ENCODE data around the gene SERGEF. TPM values are rescaled to one million over a fixed set of nuclear protein-coding genes. Genes with fewer than 3 reads are reported as not detected.

The SERGEF gene
- total RNA-seq, 1 donor from 2014 or later, result 24.0 TPM

DNA sequence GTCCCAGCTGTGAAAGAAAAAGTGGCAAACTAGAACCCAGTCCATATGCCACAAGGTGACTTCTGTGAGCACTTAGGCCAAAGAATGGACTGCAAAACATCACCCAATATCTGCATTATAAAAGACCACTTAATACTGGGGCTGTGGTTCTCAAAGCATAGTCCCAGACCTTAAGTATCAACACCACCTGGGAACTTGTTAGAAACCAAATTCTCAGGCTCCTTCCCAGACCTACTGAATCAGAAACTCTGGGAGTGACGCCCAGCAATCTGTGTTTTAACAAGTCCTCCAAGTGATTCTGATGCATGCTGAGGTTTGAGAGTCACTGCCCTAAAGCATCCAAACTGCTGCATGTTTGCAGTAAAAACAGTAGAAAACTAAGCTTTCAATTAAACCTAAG lies 81.3 kb downstream of the SERGEF start:
- DNase-seq (ENCODE audit: extremely low spot score, unreplicated experiment), result no peak
- TF ChIP-seq, protein P1, sequence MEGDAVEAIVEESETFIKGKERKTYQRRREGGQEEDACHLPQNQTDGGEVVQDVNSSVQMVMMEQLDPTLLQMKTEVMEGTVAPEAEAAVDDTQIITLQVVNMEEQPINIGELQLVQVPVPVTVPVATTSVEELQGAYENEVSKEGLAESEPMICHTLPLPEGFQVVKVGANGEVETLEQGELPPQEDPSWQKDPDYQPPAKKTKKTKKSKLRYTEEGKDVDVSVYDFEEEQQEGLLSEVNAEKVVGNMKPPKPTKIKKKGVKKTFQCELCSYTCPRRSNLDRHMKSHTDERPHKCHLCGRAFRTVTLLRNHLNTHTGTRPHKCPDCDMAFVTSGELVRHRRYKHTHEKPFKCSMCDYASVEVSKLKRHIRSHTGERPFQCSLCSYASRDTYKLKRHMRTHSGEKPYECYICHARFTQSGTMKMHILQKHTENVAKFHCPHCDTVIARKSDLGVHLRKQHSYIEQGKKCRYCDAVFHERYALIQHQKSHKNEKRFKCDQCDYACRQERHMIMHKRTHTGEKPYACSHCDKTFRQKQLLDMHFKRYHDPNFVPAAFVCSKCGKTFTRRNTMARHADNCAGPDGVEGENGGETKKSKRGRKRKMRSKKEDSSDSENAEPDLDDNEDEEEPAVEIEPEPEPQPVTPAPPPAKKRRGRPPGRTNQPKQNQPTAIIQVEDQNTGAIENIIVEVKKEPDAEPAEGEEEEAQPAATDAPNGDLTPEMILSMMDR (IDR thresholded peaks at IDR 0.05), result no peak

DNA sequence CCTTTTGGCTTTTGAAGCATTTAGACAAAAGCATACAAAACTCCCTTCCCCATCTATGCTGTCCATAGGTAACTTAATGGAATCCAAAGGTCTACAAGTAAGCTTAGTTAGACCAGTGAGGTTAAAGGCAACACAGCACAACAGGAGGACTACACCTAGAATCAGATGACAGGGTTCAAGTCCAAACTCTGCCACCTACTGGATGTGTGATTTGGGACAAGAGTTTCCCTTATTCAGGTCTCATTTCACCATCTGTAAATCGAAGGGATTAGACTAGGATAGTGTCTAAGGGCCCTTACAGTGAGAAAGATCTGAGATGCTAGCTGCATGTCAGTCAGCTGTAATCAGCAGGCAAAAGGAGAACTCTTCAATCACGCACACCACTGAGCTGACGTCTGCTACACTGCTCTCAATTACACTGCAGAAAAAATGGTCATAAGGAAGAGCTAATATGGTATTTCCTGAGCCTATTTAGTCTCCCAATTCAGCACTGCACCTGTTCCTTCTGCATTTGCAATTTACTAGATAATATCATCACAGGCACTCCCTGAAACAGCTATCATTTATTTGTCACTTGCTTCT lies 82.2 kb downstream of the SERGEF start:
- no peaks in the 10 kb centered on the region for H3K9me3 Mint-ChIP-seq (ENCODE audit: unreplicated experiment)
- no peak overlapping the region for H3K4me3 Mint-ChIP-seq (ENCODE audit: unreplicated experiment)
- no peaks in the 10 kb centered on the region for H3K27me3 Mint-ChIP-seq (ENCODE audit: unreplicated experiment)
- H3K27ac Mint-ChIP-seq (ENCODE audit: unreplicated experiment), result no peak overlapping the region
- H3K36me3 Mint-ChIP-seq (ENCODE audit: unreplicated experiment), result peaks cover 11% of the 10 kb centered on the region
- TF ChIP-seq, protein P1 (IDR thresholded peaks at IDR 0.05), result no peak
- H3K4me1 Mint-ChIP-seq (ENCODE audit: unreplicated experiment), result peaks cover 6% of the 10 kb centered on the region
- DNase-seq (ENCODE audit: extremely low spot score, unreplicated experiment), result no peak

More for the DNA sequence above, 81.3 kb downstream of the SERGEF start:
- Mint-ChIP-seq H3K4me1 (ENCODE audit: unreplicated experiment) (peaks cover 6% of the 10 kb centered on the region), H3K36me3 (ENCODE audit: unreplicated experiment) (peaks cover 9% of the 10 kb centered on the region), H3K9me3 (ENCODE audit: unreplicated experiment) (no peaks in the 10 kb centered on the region), H3K27me3 (ENCODE audit: unreplicated experiment) (no peaks in the 10 kb centered on the region), H3K27ac (ENCODE audit: unreplicated experiment) (no peak overlapping the region), H3K4me3 (ENCODE audit: unreplicated experiment) (no peak overlapping the region)

DNA sequence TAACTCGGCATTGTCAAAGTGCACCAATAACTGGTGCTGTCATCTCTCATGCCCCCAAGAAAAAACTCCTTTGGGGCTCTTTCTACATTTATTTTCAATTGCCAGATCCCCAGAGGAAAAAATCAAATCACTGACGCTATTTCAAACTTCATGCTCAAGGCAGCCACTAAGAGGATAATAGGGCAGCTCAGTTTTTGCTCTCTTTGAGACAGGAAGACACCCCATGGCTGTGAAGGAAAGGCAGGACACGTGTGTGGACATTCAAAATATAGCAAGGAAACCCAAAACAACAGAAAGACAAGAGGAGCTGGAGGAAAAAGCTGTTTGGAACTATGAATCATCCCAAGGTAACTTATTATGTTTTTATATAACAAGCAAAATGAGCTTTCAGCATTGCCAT lies 83.7 kb downstream of the SERGEF start:
- Mint-ChIP-seq H3K27me3 (ENCODE audit: unreplicated experiment) (no peaks in the 10 kb centered on the region), H3K4me3 (ENCODE audit: unreplicated experiment) (no peak overlapping the region), H3K4me1 (ENCODE audit: unreplicated experiment) (peaks cover 12% of the 10 kb centered on the region), H3K36me3 (ENCODE audit: unreplicated experiment) (peaks cover 11% of the 10 kb centered on the region), H3K9me3 (ENCODE audit: unreplicated experiment) (no peaks in the 10 kb centered on the region), H3K27ac (ENCODE audit: unreplicated experiment) (no peak overlapping the region)
- no peak for DNase-seq (ENCODE audit: extremely low spot score, unreplicated experiment)
- TF ChIP-seq, protein P1 (IDR thresholded peaks at IDR 0.05), result no peak

DNA sequence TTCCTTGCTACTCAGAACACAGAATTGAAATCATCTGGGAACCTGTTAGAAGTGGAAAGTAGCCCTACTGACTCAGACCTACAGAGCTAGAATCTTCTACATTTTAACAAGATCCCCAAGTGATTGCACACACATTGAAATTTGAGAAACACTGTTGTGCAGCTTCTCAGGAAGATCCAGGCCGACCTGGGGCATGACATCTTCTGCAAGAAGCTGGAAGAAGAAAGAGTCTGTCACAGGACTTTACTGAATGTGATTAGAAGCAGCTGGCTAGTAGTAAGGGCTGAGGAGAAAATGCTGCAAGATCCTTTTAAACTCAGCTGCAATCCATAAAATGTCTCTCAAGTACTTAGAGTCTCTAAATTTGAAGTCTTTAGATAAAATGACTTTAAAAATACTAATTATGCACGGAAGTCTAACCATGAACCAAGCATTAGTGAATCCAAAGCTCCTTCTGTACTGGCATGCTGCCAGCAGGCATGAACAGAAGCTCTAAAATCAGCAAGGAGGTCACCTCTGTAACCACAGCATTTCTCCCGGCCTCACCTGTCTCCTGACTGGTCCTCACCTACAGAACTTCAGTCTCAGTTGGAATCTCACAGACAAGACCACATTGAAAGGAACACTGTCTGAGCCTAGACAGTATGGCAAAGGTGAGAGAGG lies 85.0 kb downstream of the SERGEF start:
- DNase-seq (ENCODE audit: extremely low spot score, unreplicated experiment), result no peak
- Mint-ChIP-seq H3K27ac (ENCODE audit: unreplicated experiment) (no peak overlapping the region), H3K4me3 (ENCODE audit: unreplicated experiment) (no peak overlapping the region), H3K9me3 (ENCODE audit: unreplicated experiment) (no peaks in the 10 kb centered on the region), H3K4me1 (ENCODE audit: unreplicated experiment) (peaks cover 15% of the 10 kb centered on the region), H3K36me3 (ENCODE audit: unreplicated experiment) (peaks cover 7% of the 10 kb centered on the region), H3K27me3 (ENCODE audit: unreplicated experiment) (no peaks in the 10 kb centered on the region)
- TF ChIP-seq, protein P1 (IDR thresholded peaks at IDR 0.05), result no peak

DNA sequence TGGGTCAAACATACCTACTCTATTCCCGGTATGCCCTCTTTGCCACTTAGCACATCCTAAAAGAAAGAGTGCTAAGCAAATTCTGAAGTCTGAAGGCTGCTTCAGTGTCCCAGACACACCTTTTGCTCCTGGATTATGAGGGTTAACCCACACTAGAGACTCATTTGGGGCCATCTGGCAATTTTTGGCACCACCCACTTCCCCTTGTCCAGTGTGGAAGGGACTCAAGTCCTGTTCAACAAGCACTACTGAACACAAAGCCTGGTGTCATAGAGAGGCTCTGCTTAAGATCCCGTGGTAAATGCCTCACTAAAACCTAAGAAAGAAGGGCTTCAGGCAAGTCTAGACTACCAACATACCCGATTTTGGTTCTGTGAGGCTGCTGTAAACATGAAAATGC lies 85.8 kb downstream of the SERGEF start:
- Mint-ChIP-seq H3K9me3 (ENCODE audit: unreplicated experiment) (no peaks in the 10 kb centered on the region), H3K36me3 (ENCODE audit: unreplicated experiment) (peaks cover 4% of the 10 kb centered on the region), H3K27me3 (ENCODE audit: unreplicated experiment) (no peaks in the 10 kb centered on the region), H3K4me3 (ENCODE audit: unreplicated experiment) (no peak overlapping the region), H3K4me1 (ENCODE audit: unreplicated experiment) (peaks cover 23% of the 10 kb centered on the region), H3K27ac (ENCODE audit: unreplicated experiment) (no peak overlapping the region)
- no peak for DNase-seq (ENCODE audit: extremely low spot score, unreplicated experiment)
- TF ChIP-seq, protein P1 (IDR thresholded peaks at IDR 0.05), result no peak

Data from osteocyte (in vitro differentiated cells).